Heart right ventricle (tissue), 16 donors: ENCODE results near the gene RNASE1. TPM values are rescaled to one million over a fixed set of nuclear protein-coding genes. Genes with fewer than 3 reads are reported as not detected.

Source experiments
- ATAC-seq, 8 donors: fragments of 200-7000 bp; cut with Tn5 transposase; one replicate each; pipeline ENCODE4 v1.9.1; 2020; ENCODE audit warnings: mild to moderate bottlenecking in 8 of 8, moderate library complexity in 8 of 8, moderate number of reproducible peaks in 1 of 8
- DNase-seq, 2 donors: peaks; one replicate each; pipeline ENCODE4 v3.0.0-alpha.2; 2020
- H3K27ac ChIP-seq, 10 donors: fragments of 200-600 bp; sonication (generic) in 2 of 10; one replicate each; pipeline versions ENCODE4 v1.5.0 to v1.8.0; 2020 to 2022; ENCODE audit warnings: mild to moderate bottlenecking in 3 of 10
- H3K27me3 ChIP-seq, 7 donors: fragments of 200-600 bp; one replicate each; pipeline ENCODE4 v1.8.0; 2021 to 2022; ENCODE audit warnings: mild to moderate bottlenecking in 2 of 7
- H3K36me3 ChIP-seq, 9 donors: fragments of 200-600 bp; sonication (generic) in 1 of 9; one replicate each; pipeline versions ENCODE4 v1.5.0 to v1.8.0; 2020 to 2022; ENCODE audit warnings: mild to moderate bottlenecking in 2 of 9
- H3K4me1 ChIP-seq, 9 donors: fragments of 200-600 bp; sonication (generic) in 1 of 9; one replicate each; pipeline versions ENCODE4 v1.5.0 to v1.8.0; 2020 to 2022; ENCODE audit warnings: mild to moderate bottlenecking in 4 of 9
- H3K4me3 ChIP-seq, 10 donors: fragments of 200-600 bp; sonication (generic) in 2 of 10; one replicate each; pipeline versions ENCODE4 v1.5.0 to v1.8.0; 2020 to 2022; ENCODE audit warnings: mild to moderate bottlenecking in 7 of 10, moderate library complexity in 2 of 10
- H3K9me3 ChIP-seq, 11 donors: fragments of 200-600 bp in 10 of 11; sonication (generic) in 2 of 11; one replicate each; pipeline versions ENCODE4 v1.5.0 to v1.8.0; 2013 to 2022; ENCODE audit warnings: mild to moderate bottlenecking in 2 of 11, control low read depth in 1 of 11, moderate library complexity in 1 of 11
- CTCF ChIP-seq, 9 donors: fragments of 200-600 bp; sonication (generic) in 2 of 9; IDR thresholded peaks; one replicate each; pipeline versions ENCODE4 v1.5.0 to v1.8.0; 2021 to 2022; ENCODE audit warnings: antibody characterized with exemption in 9 of 9, mild to moderate bottlenecking in 5 of 9, moderate library complexity in 1 of 9
- WGBS, 2 donors: extraction: QIAGEN DNeasy Blood & Tissue Kit; methylation state at CpG; one replicate each; pipeline ENCODE4 v1.1.7; 2013; ENCODE audit warnings: inconsistent platforms in 1 of 2; 5-methylcytosine and 5-hydroxymethylcytosine counted together
- intact Hi-C, 10 donors: fragments of 100-400 bp; cut with DNase I; formaldehyde crosslinking; loops; one replicate each; pipeline versions ENCODE4 v1.11.1 to v1.14.2; 2022
- long read RNA-seq, 3 donors: library from polyadenylated mRNA; unstranded; transcript quantifications; one replicate each; pipeline ENCODE4 v2.0.0, GENCODE V29; 2020 to 2021
- polyA plus RNA-seq, 2 donors: library from polyadenylated mRNA; stranded (reverse); fragments of 200-250 nt; gene quantifications; one replicate each; pipeline ENCODE4 v1.2.3, GENCODE V29; 2013
- total RNA-seq, 10 donors: library from RNA; stranded (reverse); fragmentation: NEBNext Ultra II Directional in 3 of 10; extraction: Animal tissue kit (Norgen Biotek cat#: 25700) in 3 of 10; gene quantifications; one replicate each; pipeline versions ENCODE4 v1.2.1 to v1.2.4, GENCODE V29; 2021 to 2023
- donor health status: Arrhythmogenic right ventricular cardiomyopathy.
- donor health status: ischemic (EF 13 %, LVEDD 7.1; RV severe dilation, severe dysfunction).
- donor health status: healthy with polysubstance abuse.
- donor health status: DM: no; HTN: yes; CAD: no.
- donor health status: DM: no; HTN: no; CAD: no.
- donor health status: ischemic (EF 25% LVEDD 6.9; RV normal size, moderate dysfunction).
- donor health status: ischemic (EF 25% LVEDD 5.7; RV mildly dilated, moderate dysfunction).
- donor health status: healthy.
- donor health status: DM: yes; HTN: yes; CAD: no.
- donor health status: Ischemic cardiomyopathy.
- donor health status: ischemic (EF 35%, LVEDD 5.7; RV mildly dilated, moderate dysfunction).
- donor health status: nonischemic (EF 11% LVEDD 7.7; RV severe dilation, severe dysfunction).
- donor health status: DM: yes; HTN: yes; CAD: no.
- donor health status: PGD.
- donor health status: ischemic (EF 29% LVEDD 5.4; RV normal size, mild dysfunction).
- donor health status: nonischemic (EF 23%, LVEDD 6.1; RV moderate dilation, normal function).

The RNASE1 gene
- total RNA-seq (100 to 1,000 TPM in 9 of 10 donors, 10 to 100 TPM in 1; 92.1 to 490 (median 166) TPM), polyA plus RNA-seq (100 to 1,000 TPM; 342 to 373 TPM)
- long read RNA-seq, donor 1, transcript RNASE1-201 (3 exons, 878 nt) = minor isoform, 11 of 253 reads
- long read RNA-seq, donor 1, transcript RNASE1-203 (3 exons, 769 nt) = minor isoform, 19 of 253 reads
- long read RNA-seq, donor 1, transcript RNASE1-202 (2 exons, 1,348 nt) = major isoform, 127 of 253 reads
- long read RNA-seq, donor 1, partial matches to known transcripts = 0 of 253 reads
- long read RNA-seq, donor 1, other reads (novel, unspliced or antisense) = 95 of 253 reads
- long read RNA-seq, donor 2, transcript RNASE1-203 (3 exons, 769 nt) = minor isoform, 6 of 280 reads
- long read RNA-seq, donor 2, transcript RNASE1-201 (3 exons, 878 nt) = minor isoform, 8 of 280 reads
- long read RNA-seq, donor 2, transcript RNASE1-202 (2 exons, 1,348 nt) = major isoform, 142 of 280 reads
- long read RNA-seq, donor 2, partial matches to known transcripts = 0 of 280 reads
- long read RNA-seq, donor 2, other reads (novel, unspliced or antisense) = 124 of 280 reads
- long read RNA-seq, donor 3, transcript RNASE1-202 (2 exons, 1,348 nt) = major isoform, 34 of 45 reads
- long read RNA-seq, donor 3, partial matches to known transcripts = 1 of 45 reads
- long read RNA-seq, donor 3, other reads (novel, unspliced or antisense) = 9 of 45 reads

GRCh38 chr14:20802341-20803084 is at the start of gene RNASE1:
Gene RNASE1 (minus strand): TSS chr14:20802844. CDS start chr14:20802068, 776 bp downstream.
- 47 to 54% methylated on average over 11 of the region's 11 CpGs for WGBS, 2 donors
- H3K4me3 ChIP-seq = peak within 1 kb of the TSS; percentile 43 to 66 (median 60)
- no peaks in the 10 kb centered on the region for H3K9me3 ChIP-seq
- peak; percentile 56 to 85 (median 78) for ATAC-seq
- H3K27me3 ChIP-seq = no peaks in the 10 kb centered on the region
- peaks cover 0 to 3% (median 0%) of the 10 kb centered on the region in 9 donors for H3K36me3 ChIP-seq
- intact Hi-C loops = loop anchor here in 4 of 10 donors (5.0 to 10.0 kb wide), 5 partner anchors 40 to 468 kb away; partner anchors contain the start of gene CCNB1IP1 (in 1 of the 4)
- peak in 1 of 2 donors; percentile 70 for DNase-seq
- H3K4me1 ChIP-seq = peaks cover 3 to 59% (median 28%) of the 10 kb centered on the region in 9 donors
- peak within 1 kb of the TSS; percentile 54 to 91 (median 83) for H3K27ac ChIP-seq
- TF ChIP-seq CTCF (IDR thresholded peaks at IDR 0.05) = no peak

GRCh38 chr14:20848955-20849570 is 46.4 kb upstream of the RNASE1 start:
- H3K36me3 ChIP-seq = no peaks in the 10 kb centered on the region
- DNase-seq (no peak), ATAC-seq (no peak)
- TF ChIP-seq CTCF (IDR thresholded peaks at IDR 0.05) = no peak
- intact Hi-C loops = no loop called here
- peaks cover 0 to 14% (median 0%) of the 10 kb centered on the region in 9 donors for H3K4me1 ChIP-seq
- 49 to 63% methylated on average over 4 of the region's 4 CpGs for WGBS, 2 donors
- H3K27me3 ChIP-seq = peaks cover 0 to 7% (median 0%) of the 10 kb centered on the region in 7 donors
- H3K27ac ChIP-seq = peak overlapping the region in 1 of 10 donors; percentile 1
- H3K4me3 ChIP-seq = no peak overlapping the region
- no peaks in the 10 kb centered on the region for H3K9me3 ChIP-seq

- ATAC-seq = peak in 2 of 8 donors; percentile 22 to 27
- peaks cover 0 to 14% (median 0%) of the 10 kb centered on the region in 9 donors for H3K4me1 ChIP-seq
- DNase-seq = no peak
- no peak overlapping the region for H3K4me3 ChIP-seq
- TF ChIP-seq CTCF (IDR thresholded peaks at IDR 0.05) = no peak
- peaks cover 0 to 7% (median 0%) of the 10 kb centered on the region in 7 donors for H3K27me3 ChIP-seq
- no peaks in the 10 kb centered on the region for H3K9me3 ChIP-seq
- H3K36me3 ChIP-seq = no peaks in the 10 kb centered on the region
- H3K27ac ChIP-seq = peak overlapping the region in 1 of 10 donors; percentile 1
- intact Hi-C loops = no loop called here
- 80 to 83% methylated on average over 9 of the region's 9 CpGs for WGBS, 2 donors
Observed at GRCh38 chr14:20848316-20848954, 45.8 kb upstream of the RNASE1 start.
